ENCODE measurements around the gene COG3. TPM values are rescaled to one million over a fixed set of nuclear protein-coding genes. Genes with fewer than 3 reads are reported as not detected.

COG3 gene
- total and polyA plus RNA-seq, 4 donors = 7.4 to 39.3 (median 26.6) TPM

DNA sequence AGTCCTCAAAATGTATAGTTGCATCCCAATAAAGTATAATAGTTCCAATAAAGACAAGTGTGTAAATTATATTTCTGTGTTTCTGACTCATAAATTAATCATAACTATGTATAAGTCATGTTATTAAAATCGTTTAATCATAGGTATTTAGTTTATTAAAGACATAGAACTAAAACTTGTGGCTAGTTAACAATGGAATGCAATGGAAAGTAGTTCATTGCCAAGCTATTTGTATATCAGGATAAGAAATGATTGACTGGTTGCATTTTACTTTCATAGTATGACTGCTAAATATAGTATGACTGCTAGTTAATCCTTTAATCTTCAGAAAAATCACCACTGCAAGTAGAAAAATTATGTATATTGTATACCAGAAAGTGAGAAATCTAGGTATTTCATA, 16.9 kb downstream of the COG3 start:
- WGBS, 2 donors = 19 to 20% methylated on average over 1 of the region's 1 CpG
- intact Hi-C loops (cut with DNase I) = no loop called here

DNA sequence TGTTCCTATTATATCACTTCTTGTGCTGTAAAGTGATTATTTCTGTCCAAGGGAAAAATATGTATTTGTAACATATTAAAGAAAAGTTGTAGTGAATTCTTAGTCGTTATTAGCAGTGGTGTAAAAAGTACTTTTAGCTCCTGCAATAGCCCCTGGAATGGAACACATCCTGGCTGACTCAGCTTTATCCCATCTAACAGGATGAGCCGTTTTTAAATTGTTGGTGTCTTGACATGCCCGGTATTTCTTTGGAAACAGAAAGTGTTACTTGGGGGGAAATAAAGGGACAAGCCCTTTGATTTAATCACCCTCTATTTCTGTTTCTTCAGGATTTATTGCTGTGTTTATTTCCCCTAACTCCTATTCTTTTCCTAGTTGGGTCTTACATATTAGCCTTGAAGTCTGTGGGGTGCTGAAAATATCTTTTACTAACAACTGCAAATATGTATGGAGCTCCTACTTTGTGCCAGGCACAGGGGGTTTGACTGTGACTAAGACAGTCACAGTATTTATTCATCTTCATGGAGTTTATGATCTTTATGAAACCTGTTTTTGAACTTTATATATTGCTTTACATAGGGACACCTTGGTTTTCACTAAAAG, 17.9 kb downstream of the COG3 start:
- Histone ChIP-seq H3K4me3 (ENCODE audit: low read length in 2 of 2) (no peak overlapping the region), H3K27ac (ENCODE audit: low read depth in 1 of 2, low read length in 2 of 2) (no peak overlapping the region), H3K27me3 (ENCODE audit: control insufficient read depth in 1 of 2, insufficient read depth in 2 of 2, low read length in 1 of 2) (no peaks in the 10 kb centered on the region), H3K9me3 (ENCODE audit: control insufficient read depth, low read length) (no peaks in the 10 kb centered on the region), H3K36me3 (ENCODE audit: control insufficient read depth in 1 of 2, insufficient read depth in 2 of 2, low read length in 1 of 2) (peaks cover 0 to 3% of the 10 kb centered on the region in 2 donors), H3K4me1 (ENCODE audit: control insufficient read depth in 1 of 2, insufficient read depth in 2 of 2, low read length in 2 of 2) (no peaks in the 10 kb centered on the region)
- ATAC-seq (ENCODE audit: low FRiP score) = no peak
- WGBS, 2 donors = 69 to 73% methylated on average over 3 of the region's 3 CpGs
- intact Hi-C loops (cut with DNase I) = no loop called here
- no peak for DNase-seq

More for the DNA sequence above, 16.9 kb downstream of the COG3 start:
- no peaks in the 10 kb centered on the region for H3K9me3 ChIP-seq (ENCODE audit: control insufficient read depth, low read length)
- ATAC-seq (ENCODE audit: low FRiP score) = no peak
- H3K4me1 ChIP-seq (ENCODE audit: control insufficient read depth in 1 of 2, insufficient read depth in 2 of 2, low read length in 2 of 2) = no peaks in the 10 kb centered on the region
- peaks cover 2 to 3% of the 10 kb centered on the region in 2 donors for H3K36me3 ChIP-seq (ENCODE audit: control insufficient read depth in 1 of 2, insufficient read depth in 2 of 2, low read length in 1 of 2)
- no peak overlapping the region for H3K27ac ChIP-seq (ENCODE audit: low read depth in 1 of 2, low read length in 2 of 2)
- no peak for DNase-seq
- no peak overlapping the region for H3K4me3 ChIP-seq (ENCODE audit: low read length in 2 of 2)
- no peaks in the 10 kb centered on the region for H3K27me3 ChIP-seq (ENCODE audit: control insufficient read depth in 1 of 2, insufficient read depth in 2 of 2, low read length in 1 of 2)

DNA sequence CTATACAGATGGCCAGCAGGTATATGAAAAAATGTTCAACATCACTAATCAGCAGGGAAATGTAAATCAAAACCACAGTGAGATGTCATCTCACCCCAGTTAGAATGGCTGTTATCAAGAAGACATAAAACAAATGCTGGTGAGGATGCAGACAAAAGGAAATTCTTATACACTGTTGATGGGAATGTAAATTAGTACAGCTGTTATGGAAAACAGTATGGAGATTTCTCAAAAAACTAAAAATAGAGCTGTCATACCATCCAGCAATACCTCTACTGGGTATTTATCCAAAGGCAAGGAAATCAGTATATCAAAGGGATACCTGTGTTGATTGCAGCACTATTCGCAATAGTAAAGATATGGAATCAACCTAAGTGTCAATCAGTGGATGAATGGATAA, 22.9 kb downstream of the COG3 start:
- no peak for ATAC-seq (ENCODE audit: low FRiP score)
- WGBS, 2 donors = 77 to 82% methylated on average over 1 of the region's 1 CpG
- intact Hi-C loops (cut with DNase I) = no loop called here

DNA sequence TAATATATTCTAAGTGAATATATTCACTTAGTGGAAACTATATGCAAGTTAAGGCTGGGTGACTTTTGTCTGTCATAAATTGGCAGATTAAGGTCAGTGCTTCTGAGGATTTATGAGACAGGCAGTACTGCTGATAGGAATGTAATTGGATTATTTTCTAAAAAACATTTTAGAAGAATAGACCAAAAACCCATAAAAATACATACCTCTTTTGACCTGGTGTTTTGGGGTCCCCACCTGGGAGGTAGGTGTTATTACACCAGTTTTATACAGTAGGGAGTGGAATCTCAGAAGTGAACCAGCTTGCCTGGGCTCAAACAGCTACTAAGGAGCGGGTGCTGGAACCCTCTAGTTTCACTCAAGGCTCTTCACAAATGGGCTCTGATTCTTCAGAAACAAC, 25.3 kb downstream of the COG3 start:
- no peak overlapping the region for H3K4me3 ChIP-seq (ENCODE audit: low read length in 2 of 2)
- no peaks in the 10 kb centered on the region for H3K9me3 ChIP-seq (ENCODE audit: control insufficient read depth, low read length)
- H3K27ac ChIP-seq (ENCODE audit: low read depth in 1 of 2, low read length in 2 of 2) = no peak overlapping the region
- 73 to 90% methylated on average over 1 of the region's 1 CpG for WGBS, 2 donors
- ATAC-seq (ENCODE audit: low FRiP score) (no peak), DNase-seq (no peak)
- intact Hi-C loops (cut with DNase I) = no loop called here
- peaks cover 0 to 3% of the 10 kb centered on the region in 2 donors for H3K36me3 ChIP-seq (ENCODE audit: control insufficient read depth in 1 of 2, insufficient read depth in 2 of 2, low read length in 1 of 2)
- no peaks in the 10 kb centered on the region for H3K4me1 ChIP-seq (ENCODE audit: control insufficient read depth in 1 of 2, insufficient read depth in 2 of 2, low read length in 2 of 2)
- H3K27me3 ChIP-seq (ENCODE audit: control insufficient read depth in 1 of 2, insufficient read depth in 2 of 2, low read length in 1 of 2) = no peaks in the 10 kb centered on the region

More for the DNA sequence above, 22.9 kb downstream of the COG3 start:
- H3K9me3 ChIP-seq (ENCODE audit: control insufficient read depth, low read length) = no peaks in the 10 kb centered on the region
- H3K4me1 ChIP-seq (ENCODE audit: control insufficient read depth in 1 of 2, insufficient read depth in 2 of 2, low read length in 2 of 2) = no peaks in the 10 kb centered on the region
- no peak overlapping the region for H3K4me3 ChIP-seq (ENCODE audit: low read length in 2 of 2)
- DNase-seq = no peak
- no peaks in the 10 kb centered on the region for H3K27me3 ChIP-seq (ENCODE audit: control insufficient read depth in 1 of 2, insufficient read depth in 2 of 2, low read length in 1 of 2)
- no peak overlapping the region for H3K27ac ChIP-seq (ENCODE audit: low read depth in 1 of 2, low read length in 2 of 2)
- H3K36me3 ChIP-seq (ENCODE audit: control insufficient read depth in 1 of 2, insufficient read depth in 2 of 2, low read length in 1 of 2) = peaks cover 0 to 3% of the 10 kb centered on the region in 2 donors

DNA sequence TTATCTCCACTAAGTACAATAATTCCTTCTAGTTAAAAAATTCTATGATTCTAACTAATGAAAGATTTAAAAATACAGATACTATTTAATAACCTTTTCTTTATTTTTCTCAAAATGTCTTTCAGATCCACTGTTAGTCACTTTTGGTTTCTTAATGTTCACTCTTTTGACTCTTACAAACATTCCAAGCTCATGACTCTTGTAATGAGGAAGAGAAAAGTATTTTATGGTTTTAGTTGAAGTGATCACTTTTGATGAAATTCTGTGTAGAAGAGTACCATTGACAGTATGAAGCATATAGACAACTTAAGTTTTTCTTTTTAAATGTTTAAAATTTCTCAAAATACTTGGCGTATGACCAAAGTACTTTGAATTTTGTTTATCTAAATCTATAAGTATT, 27.8 kb downstream of the COG3 start:
- no peak overlapping the region for H3K27ac ChIP-seq (ENCODE audit: low read depth in 1 of 2, low read length in 2 of 2)
- H3K9me3 ChIP-seq (ENCODE audit: control insufficient read depth, low read length) = no peaks in the 10 kb centered on the region
- ATAC-seq (ENCODE audit: low FRiP score) (no peak), DNase-seq (no peak)
- H3K4me1 ChIP-seq (ENCODE audit: control insufficient read depth in 1 of 2, insufficient read depth in 2 of 2, low read length in 2 of 2) = no peaks in the 10 kb centered on the region
- no peak overlapping the region for H3K4me3 ChIP-seq (ENCODE audit: low read length in 2 of 2)
- intact Hi-C loops (cut with DNase I) = no loop called here
- peaks cover 2 to 3% of the 10 kb centered on the region in 2 donors for H3K36me3 ChIP-seq (ENCODE audit: control insufficient read depth in 1 of 2, insufficient read depth in 2 of 2, low read length in 1 of 2)
- H3K27me3 ChIP-seq (ENCODE audit: control insufficient read depth in 1 of 2, insufficient read depth in 2 of 2, low read length in 1 of 2) = no peaks in the 10 kb centered on the region
- 93 to 94% methylated on average over 1 of the region's 1 CpG for WGBS, 2 donors

- intact Hi-C loops (cut with DNase I) = no loop called here
- H3K4me1 ChIP-seq (ENCODE audit: control insufficient read depth in 1 of 2, insufficient read depth in 2 of 2, low read length in 2 of 2) = peaks cover 1 to 3% of the 10 kb centered on the region in 2 donors
- DNase-seq (no peak), ATAC-seq (ENCODE audit: low FRiP score) (no peak)
- no peaks in the 10 kb centered on the region for H3K9me3 ChIP-seq (ENCODE audit: control insufficient read depth, low read length)
- peaks cover 0 to 2% of the 10 kb centered on the region in 2 donors for H3K36me3 ChIP-seq (ENCODE audit: control insufficient read depth in 1 of 2, insufficient read depth in 2 of 2, low read length in 1 of 2)
- H3K27me3 ChIP-seq (ENCODE audit: control insufficient read depth in 1 of 2, insufficient read depth in 2 of 2, low read length in 1 of 2) = no peaks in the 10 kb centered on the region
- H3K4me3 ChIP-seq (ENCODE audit: low read length in 2 of 2) = no peak overlapping the region
- WGBS, 2 donors = 82% methylated on average over 7 of the region's 7 CpGs
- H3K27ac ChIP-seq (ENCODE audit: low read depth in 1 of 2, low read length in 2 of 2) = no peak overlapping the region
Observed at GRCh38 chr13:45496942-45497341, 32.2 kb downstream of the COG3 start.

DNA sequence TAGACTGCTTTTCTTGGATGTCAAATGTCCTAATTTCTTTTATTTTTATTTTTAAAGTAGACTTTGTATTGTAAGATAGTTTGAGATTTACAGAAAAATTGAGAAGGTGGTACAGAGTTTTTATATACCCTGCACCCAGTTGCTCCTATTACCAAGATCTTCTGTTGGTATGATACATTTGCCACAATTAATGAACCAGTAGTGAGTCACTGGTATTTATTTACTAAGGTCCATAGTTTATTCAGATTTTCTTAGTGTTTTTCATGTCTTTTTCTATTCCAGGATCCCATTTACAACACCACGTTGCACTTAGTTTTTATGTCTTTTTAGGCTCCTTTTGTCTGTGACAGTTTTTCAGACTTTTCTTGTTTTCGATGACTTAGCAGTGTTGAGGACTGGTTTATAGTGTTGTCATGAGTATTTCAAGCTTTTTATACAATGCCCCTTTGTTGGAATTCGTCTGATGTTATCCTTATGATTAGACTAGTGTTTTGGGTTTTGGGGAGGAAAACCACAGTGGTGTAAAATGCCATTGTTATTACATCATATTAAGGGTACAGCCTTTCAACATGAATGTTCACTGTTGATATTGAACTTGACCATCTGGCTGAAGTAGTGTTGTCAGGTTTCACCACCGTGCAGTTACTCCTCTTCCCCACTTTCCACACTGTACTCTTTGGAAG, 35.9 kb downstream of the COG3 start:
- Histone ChIP-seq H3K4me1 (ENCODE audit: control insufficient read depth in 1 of 2, insufficient read depth in 2 of 2, low read length in 2 of 2) (peaks cover 1 to 3% of the 10 kb centered on the region in 2 donors), H3K27me3 (ENCODE audit: control insufficient read depth in 1 of 2, insufficient read depth in 2 of 2, low read length in 1 of 2) (no peaks in the 10 kb centered on the region), H3K36me3 (ENCODE audit: control insufficient read depth in 1 of 2, insufficient read depth in 2 of 2, low read length in 1 of 2) (no peaks in the 10 kb centered on the region), H3K27ac (ENCODE audit: low read depth in 1 of 2, low read length in 2 of 2) (no peak overlapping the region), H3K9me3 (ENCODE audit: control insufficient read depth, low read length) (no peaks in the 10 kb centered on the region), H3K4me3 (ENCODE audit: low read length in 2 of 2) (no peak overlapping the region)
- DNase-seq (no peak), ATAC-seq (ENCODE audit: low FRiP score) (no peak)
- intact Hi-C loops (cut with DNase I) = loop anchor here in 1 of 2 donors (10.0 kb wide), 1 partner anchor 136 kb away; no protein-coding TSS in a partner anchor
- whole genome bisulfite sequencing, 2 donors = 9 to 14% methylated on average over 4 of the region's 4 CpGs

- ATAC-seq (ENCODE audit: low FRiP score) (no peak), DNase-seq (no peak)
- H3K36me3 ChIP-seq (ENCODE audit: control insufficient read depth in 1 of 2, insufficient read depth in 2 of 2, low read length in 1 of 2) = peaks cover 0 to 1% of the 10 kb centered on the region in 2 donors
- no peak overlapping the region for H3K4me3 ChIP-seq (ENCODE audit: low read length in 2 of 2)
- no peaks in the 10 kb centered on the region for H3K9me3 ChIP-seq (ENCODE audit: control insufficient read depth, low read length)
- peaks cover 1 to 3% of the 10 kb centered on the region in 2 donors for H3K4me1 ChIP-seq (ENCODE audit: control insufficient read depth in 1 of 2, insufficient read depth in 2 of 2, low read length in 2 of 2)
- WGBS, 2 donors = 88 to 90% methylated on average over 1 of the region's 1 CpG
- H3K27me3 ChIP-seq (ENCODE audit: control insufficient read depth in 1 of 2, insufficient read depth in 2 of 2, low read length in 1 of 2) = no peaks in the 10 kb centered on the region
- no peak overlapping the region for H3K27ac ChIP-seq (ENCODE audit: low read depth in 1 of 2, low read length in 2 of 2)
- intact Hi-C loops (cut with DNase I) = loop anchor here in 1 of 2 donors (10.0 kb wide), 1 partner anchor 136 kb away; no protein-coding TSS in a partner anchor
Observed at GRCh38 chr13:45501175-45501526, 36.4 kb downstream of the COG3 start.

DNA sequence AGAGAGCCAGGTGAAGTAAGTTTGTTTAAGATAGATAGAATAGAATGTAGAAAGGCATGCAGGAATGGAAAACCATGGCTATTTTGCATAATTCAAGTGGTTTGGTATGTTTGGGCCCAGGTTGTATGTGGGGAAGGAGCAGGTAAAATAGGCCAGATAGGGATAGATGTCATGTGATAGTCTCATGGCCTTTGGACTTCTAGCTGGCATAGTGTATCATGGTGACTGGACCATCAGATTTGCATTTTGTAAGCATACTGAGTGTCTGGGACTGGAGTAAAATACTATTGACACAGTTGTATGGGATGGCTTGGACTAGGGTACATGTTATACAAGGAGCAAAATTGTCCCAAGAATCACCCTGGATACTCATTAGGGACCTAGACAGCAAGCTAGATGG, 38.9 kb downstream of the COG3 start:
- Histone ChIP-seq H3K27ac (ENCODE audit: low read depth in 1 of 2, low read length in 2 of 2) (no peak overlapping the region), H3K4me3 (ENCODE audit: low read length in 2 of 2) (no peak overlapping the region), H3K36me3 (ENCODE audit: control insufficient read depth in 1 of 2, insufficient read depth in 2 of 2, low read length in 1 of 2) (peaks cover 0 to 2% of the 10 kb centered on the region in 2 donors), H3K4me1 (ENCODE audit: control insufficient read depth in 1 of 2, insufficient read depth in 2 of 2, low read length in 2 of 2) (peaks cover 1 to 3% of the 10 kb centered on the region in 2 donors), H3K9me3 (ENCODE audit: control insufficient read depth, low read length) (no peaks in the 10 kb centered on the region), H3K27me3 (ENCODE audit: control insufficient read depth in 1 of 2, insufficient read depth in 2 of 2, low read length in 1 of 2) (no peaks in the 10 kb centered on the region)
- ATAC-seq (ENCODE audit: low FRiP score) (no peak), DNase-seq (no peak)
- intact Hi-C loops (cut with DNase I) = loop anchor here in 1 of 2 donors (10.0 kb wide), 1 partner anchor 139 kb away; no protein-coding TSS in a partner anchor

All from aorta (tissue), 5 donors.